Stimulated activated naive CD8-positive, alpha-beta T cell treated with anti-CD3 and anti-CD28 coated beads, Interleukin-15, Interleukin-2, amounts not matched to agents 100 U/mL and 50 U/mL, for 24 hours (primary cell): ENCODE data around the gene OGFR.
A peak's percentile ranks its signal among the peaks of the same experiment; 100 is the strongest.

Experiments
- ATAC-seq: fragments of 150-1000 bp; cut with Tn5 transposase; one replicate; pipeline ENCODE4 v1.10.0; 2021
- DNase-seq: peaks from one replicate; pipeline ENCODE4 v3.0.0; 2021

Gene OGFR

DNA sequence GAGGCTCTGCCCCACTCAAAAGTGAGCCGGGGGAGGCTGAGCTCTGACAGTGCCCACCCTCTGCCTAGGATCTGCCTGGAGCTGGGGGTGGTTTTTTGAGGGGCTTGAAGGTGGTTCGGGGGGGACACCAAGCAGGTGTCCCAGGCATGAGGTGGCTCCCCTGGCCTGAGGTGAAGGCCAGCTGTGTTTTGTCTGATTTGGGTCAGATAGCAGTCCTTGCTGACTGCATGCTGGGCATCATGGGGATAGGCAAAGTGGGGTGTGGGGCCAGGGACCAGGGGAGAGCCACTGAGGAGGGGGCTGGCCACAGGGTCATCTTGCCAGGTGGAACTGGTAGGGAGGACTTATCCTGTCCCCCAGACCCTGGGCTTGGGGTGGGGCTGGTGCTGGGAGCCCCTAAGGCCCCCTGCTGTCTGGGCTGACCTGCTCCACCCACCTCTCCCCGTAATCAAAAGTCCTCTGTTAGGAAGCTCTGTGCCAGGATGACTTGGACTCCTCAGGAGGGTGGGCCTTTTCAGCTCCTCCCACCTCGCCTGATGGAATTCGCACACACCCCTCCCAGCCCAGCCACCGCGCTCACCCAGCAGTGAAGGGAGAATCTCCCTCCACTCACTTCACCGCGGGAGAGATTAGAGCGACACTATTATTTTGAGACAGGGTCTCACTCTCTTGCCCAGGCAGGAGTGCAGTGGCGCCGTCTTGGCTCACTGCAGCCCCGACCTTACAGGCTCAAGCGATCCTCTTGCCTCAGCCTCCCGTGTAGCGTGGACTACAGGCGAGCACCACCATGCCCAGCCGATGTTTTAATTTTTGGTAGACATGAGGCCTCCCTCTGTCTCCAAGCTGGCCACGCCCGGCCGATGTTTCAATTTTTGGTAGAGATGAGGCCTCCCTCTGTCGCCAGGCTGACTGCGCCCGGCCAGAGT is 10.7 kb downstream of the OGFR start:
- DNase-seq (no peak), ATAC-seq (no peak)

- no peak for DNase-seq
- no peak for ATAC-seq
Observed at GRCh38 chr20:62816031-62816883, 11.6 kb downstream of the OGFR start.

GRCh38 chr20:62816884-62817873 is 12.5 kb downstream of the OGFR start, which contains the start of gene COL9A3:
Gene COL9A3, plus strand, starts transcription at chr20:62817050. Its CDS starts 15 bp downstream, at chr20:62817065.
- DNase-seq (no peak), ATAC-seq (no peak)

- ATAC-seq: no peak
- no peak for DNase-seq
Observed at GRCh38 chr20:62817975-62818591, 13.4 kb downstream of the OGFR start.

DNA sequence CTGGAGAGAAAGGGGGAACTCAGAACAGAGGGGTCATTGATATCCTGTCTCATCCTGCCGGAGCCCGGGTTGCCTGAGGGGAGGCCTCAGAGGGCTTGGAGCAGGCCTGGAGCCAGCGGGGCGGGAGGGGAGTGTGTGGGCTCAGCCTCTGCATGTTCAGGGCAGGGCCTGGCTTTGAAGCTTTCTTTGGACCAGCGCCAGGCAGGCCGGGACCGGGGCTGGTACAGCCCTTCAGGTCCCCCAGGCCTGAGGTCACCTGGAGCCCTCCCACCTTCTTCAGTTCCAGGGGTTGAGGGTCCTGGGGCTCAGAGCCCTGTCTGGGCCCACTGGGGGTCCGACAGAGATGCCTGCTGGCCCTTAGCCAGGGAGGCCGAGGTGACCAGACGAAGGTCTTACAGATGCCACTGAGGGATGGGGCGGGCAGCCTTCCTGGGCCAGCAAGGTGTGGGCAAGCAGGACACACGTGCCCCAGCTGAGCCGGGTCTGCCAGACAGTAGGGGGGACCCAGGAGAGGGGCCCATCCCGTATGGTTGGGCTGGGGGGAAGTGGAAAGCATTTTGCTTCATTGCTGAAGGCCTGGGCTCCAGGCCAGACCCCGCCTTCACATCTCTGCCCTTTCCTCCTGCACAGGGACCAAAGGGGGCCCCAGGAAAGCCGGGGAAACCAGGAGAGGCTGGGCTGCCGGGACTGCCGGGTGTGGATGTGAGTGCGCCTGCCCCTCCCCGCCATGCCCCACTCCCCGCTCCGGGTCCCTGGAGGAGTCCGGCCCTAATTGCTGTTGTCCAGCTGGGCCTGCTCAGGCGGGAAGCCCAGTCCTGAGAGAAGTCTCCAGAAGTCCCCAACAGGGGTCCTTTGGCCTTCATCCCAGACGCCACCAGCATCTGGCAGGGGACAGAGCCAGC is 14.2 kb downstream of the OGFR start:
- ATAC-seq (no peak), DNase-seq (no peak)

DNA sequence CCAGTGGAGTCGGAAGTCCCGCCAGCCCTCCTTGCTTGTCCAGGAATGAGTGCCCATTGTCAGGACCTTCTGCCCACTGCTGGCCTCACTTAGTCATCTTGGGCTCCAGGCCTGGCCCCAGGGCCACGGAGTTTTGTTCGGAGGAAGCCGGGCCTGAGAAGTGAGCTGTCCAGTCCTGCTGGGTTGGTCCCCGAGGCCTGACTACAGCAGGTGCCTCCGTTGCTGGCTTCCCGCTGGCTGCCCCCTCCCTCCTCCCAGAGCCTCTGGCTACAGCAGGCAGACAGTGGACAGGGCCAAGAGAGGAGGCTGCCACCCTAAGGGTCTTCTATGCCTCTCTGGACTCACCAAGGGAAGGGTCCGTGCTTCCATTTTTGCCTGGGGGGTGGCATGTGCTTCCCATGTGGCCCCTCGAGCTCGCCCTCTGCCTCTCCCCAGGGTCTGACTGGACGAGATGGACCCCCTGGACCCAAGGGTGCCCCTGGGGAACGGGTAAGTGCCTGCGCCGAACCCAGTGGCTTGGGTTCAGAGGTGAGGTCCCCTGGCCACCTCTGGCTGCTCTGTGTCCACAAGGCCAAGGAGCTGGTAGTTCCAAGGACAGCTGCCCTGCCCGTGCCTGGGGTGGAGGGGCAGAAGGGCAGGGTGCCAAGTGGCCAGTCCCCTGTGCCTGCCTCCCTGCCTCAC is 15.0 kb downstream of the OGFR start:
- ATAC-seq (no peak), DNase-seq (no peak)

GRCh38 chr20:62820208-62820961 is 15.8 kb downstream of the OGFR start:
- DNase-seq (no peak), ATAC-seq (no peak)

- no peak for ATAC-seq
Observed at GRCh38 chr20:62820962-62821725, 16.5 kb downstream of the OGFR start.

DNA sequence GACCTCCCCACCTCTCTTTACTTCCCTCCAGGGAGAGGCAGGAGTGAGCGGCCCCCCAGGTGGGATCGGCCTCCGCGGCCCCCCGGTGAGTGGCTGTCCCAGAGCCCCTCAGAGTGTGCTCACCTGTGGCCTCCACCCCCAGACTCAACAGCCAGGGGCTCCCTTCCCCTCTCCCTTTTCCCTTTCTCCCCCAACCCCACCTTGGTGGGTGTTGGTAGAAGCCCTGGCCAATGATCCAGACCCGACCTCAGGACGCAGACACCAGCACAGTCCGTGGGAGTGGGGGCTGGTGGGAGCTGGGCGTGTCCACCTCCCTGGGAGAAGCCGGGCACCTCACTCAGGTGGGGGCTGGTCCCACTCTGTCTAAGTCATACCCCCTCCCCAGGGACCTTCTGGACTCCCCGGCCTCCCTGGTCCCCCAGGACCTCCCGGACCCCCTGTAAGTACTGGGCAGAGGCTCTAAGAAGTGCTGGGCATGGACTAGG is 17.1 kb downstream of the OGFR start:
- ATAC-seq (no peak), DNase-seq (no peak)

More at GRCh38 chr20:62820962-62821725, 16.5 kb downstream of the OGFR start:
- no peak for DNase-seq

GRCh38 chr20:62822239-62822787 is 17.7 kb downstream of the OGFR start:
- ATAC-seq: no peak
- DNase-seq: no peak

DNA sequence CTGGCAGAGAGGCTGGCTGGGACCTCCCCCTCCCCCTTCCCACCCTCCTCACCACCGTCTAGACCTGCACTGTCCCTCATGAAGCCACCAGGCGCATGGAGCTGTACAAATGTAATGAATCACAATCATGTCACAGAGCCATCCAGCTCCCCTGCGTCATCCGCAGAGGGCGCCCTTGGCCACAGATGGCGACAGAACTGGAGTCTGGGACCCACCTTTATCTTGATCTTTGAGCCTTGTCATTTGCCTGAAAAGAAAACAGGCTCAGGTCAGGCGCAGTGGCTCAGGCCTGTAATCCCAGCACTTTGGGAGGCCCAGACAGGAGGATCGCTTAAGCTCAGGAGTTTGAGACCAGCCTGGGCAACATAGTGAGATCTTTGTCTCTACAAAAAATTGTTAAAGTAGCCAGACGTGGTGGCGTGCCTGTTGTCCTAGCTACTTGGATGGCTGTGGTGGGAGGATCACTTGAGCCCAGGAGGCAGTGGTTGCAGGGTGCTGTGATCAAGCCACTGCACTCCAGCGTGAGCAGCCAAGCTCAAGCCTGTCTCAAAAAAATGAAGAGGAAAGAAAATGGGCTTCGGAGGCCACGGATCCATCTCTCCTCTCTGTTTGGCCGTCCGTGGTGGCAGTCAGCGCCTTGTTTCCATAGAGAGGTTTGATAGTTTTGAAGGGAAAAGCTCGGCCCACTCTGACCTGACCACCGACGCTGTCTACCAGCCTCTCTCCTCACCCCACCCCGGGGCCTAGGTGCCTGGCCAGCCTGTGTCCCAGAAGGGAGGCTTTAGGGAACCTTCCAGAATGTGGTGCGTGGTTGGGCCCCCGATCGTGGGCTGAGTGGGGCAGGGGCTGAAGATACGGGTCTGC is 18.4 kb downstream of the OGFR start:
- DNase-seq: peak; percentile 65

GRCh38 chr20:62823688-62824475 is 19.2 kb downstream of the OGFR start:
- DNase-seq: no peak
- ATAC-seq: no peak

More for the DNA sequence above, 18.4 kb downstream of the OGFR start:
- ATAC-seq: peak; percentile 66

GRCh38 chr20:62824476-62825332 is 20.1 kb downstream of the OGFR start:
- ATAC-seq: no peak
- DNase-seq: peak; percentile 56

DNA sequence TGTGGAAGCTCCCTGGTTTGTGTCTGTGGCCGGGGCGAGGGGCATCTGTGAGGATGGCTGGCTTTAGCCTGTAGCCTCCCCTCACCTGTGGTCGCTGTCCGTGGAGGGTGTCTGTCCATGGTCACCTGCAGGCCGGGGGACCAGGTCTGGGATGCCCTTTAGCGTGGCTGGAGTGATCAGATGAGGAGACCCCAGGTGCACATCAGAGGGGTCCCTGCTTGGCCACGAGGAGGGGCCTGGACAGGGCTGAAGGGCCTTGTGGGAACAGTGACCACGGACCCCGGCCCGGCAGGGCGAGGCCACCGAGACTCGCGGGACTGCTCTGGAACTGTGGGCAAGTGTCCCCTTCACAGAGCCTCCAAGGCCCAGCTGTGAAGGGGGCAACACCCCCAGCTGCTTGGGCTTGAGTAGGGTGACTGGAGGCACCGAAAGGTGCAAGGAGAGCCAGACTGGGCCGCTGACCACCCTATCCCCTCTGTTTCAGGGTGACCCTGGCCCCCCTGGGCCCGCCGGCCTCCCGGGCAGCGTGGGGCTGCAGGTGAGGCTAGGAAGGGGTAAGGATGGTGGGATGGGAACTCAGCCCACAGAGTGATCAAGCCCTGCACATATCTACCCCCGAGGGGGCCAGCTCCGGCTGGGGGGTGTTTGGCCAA is 20.8 kb downstream of the OGFR start:
- ATAC-seq (no peak), DNase-seq (no peak)
